Measurements from ENCODE around the gene NARS2. TPM values are rescaled to one million over a fixed set of nuclear protein-coding genes. Genes with fewer than 3 reads are reported as not detected.

NARS2 gene
- total and polyA plus RNA-seq, 10 of the 15 experiments (the other 5 are each of a cell fraction or from before 2014, with no cell fraction given): 22.2 to 45.3 (median 36.3) TPM

DNA sequence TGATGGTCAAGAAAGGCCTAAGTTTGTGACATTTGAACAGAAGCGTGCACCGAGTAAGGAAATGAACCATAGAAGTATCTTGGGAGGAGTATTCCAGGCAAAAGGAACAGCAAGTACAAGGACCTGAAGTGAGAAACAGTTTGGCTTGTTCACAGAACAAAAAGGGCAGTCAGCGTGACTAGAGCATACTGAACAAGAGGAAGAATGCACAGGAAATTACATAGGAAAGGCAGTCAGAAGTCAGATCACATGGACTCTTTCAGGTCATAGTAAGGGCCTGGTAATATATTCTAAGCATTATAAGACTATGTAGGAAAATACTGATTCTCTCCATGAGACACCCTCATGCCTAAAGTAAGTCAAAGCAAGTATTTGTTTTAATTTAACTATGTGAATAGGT lies 104.8 kb downstream of the NARS2 start:
- no peaks in the 10 kb centered on the region for H3K27me3 ChIP-seq (replicated peaks in 1 of 2; ENCODE audit: control insufficient read depth in 2 of 2, insufficient read depth in 2 of 2, low read length in 1 of 2)
- ATAC-seq (no peak), DNase-seq (ENCODE audit: low read depth, low spot score) (no peak), FAIRE-seq (no peak)
- intact Hi-C loops (cut with micrococcal nuclease; ENCODE audit: unreplicated experiment): loop anchor here (10.0 kb wide), 1 partner anchor 95 kb away; no protein-coding TSS in a partner anchor
- H3K36me3 ChIP-seq (ENCODE audit: control insufficient read depth in 2 of 2, insufficient read depth in 2 of 2, low read length in 1 of 2): peaks cover 0 to 2% of the 10 kb centered on the region in 2 experiments; a peak in 1 of 4 replicates
- POLR2A ChIA-PET: no interaction called here
- no TSS peak for BruUV-seq (replicated peaks)
- H3K4me1 ChIP-seq (ENCODE audit: control insufficient read depth, insufficient read depth, low read length): peaks cover 12% of the 10 kb centered on the region
- H2AFZ ChIP-seq (ENCODE audit: control insufficient read depth, low read depth, low read length): no peak overlapping the region
- no peak overlapping the region for H3K4me2 ChIP-seq (ENCODE audit: control insufficient read depth, insufficient read depth)
- WGBS (ENCODE audit: insufficient coverage, insufficient replicate concordance, low lambda C conversion rate, missing lambda C conversion rate): 84% methylated on average over 3 of the region's 3 CpGs
- no peaks in the 10 kb centered on the region for H4K20me1 ChIP-seq (ENCODE audit: control insufficient read depth, insufficient read depth)
- CTCF ChIA-PET: no interaction called here
- RAD21 ChIA-PET (ENCODE audit: unreplicated experiment): interaction anchor here (0.9 kb wide), 1 partner anchor 63 kb away, joined by 3 read pairs; no protein-coding TSS in a partner anchor
- in situ Hi-C loops (cut with MboI): no loop called here
- SMC1A ChIA-PET (ENCODE audit: uncharacterized antibody, unreplicated experiment): interaction anchor here (1.3 kb wide), 1 partner anchor 9 kb away, joined by 3 read pairs; no protein-coding TSS in a partner anchor
- no peaks in the 10 kb centered on the region for H3K79me2 ChIP-seq (ENCODE audit: control insufficient read depth, insufficient read depth, low read length)
- no peak overlapping the region for H3K9ac ChIP-seq (ENCODE audit: control insufficient read depth, insufficient read depth, low read length)
- H3K27ac ChIP-seq (ENCODE audit: control insufficient read depth, insufficient read depth): no peak overlapping the region
- H3K4me3 ChIP-seq: no peak overlapping the region
- no peaks in the 10 kb centered on the region for H3K9me3 ChIP-seq (replicated peaks; ENCODE audit: control insufficient read depth, insufficient read depth, low read length)
- TF ChIP-seq ESRRA (IDR thresholded peaks at IDR 0.05; ENCODE audit: low read length) (no peak), ZNF24 (IDR thresholded peaks at IDR 0.05) (no peak), SIX5 (IDR thresholded peaks at IDR 0.05; ENCODE audit: low read depth, low read length, severe bottlenecking) (no peak), BCL11A (IDR thresholded peaks at IDR 0.05; ENCODE audit: low read depth, low read length) (no peak), POLR2AphosphoS2 (IDR thresholded peaks at IDR 0.05; ENCODE audit: low read depth, low read length) (no peak), BMI1 (IDR thresholded peaks at IDR 0.05; ENCODE audit: borderline replicate concordance) (no peak), STAT3 (IDR thresholded peaks at IDR 0.05; ENCODE audit: low read depth, low read length) (no peak), CHD4 (IDR thresholded peaks at IDR 0.05) (no peak), STAT1 (conservative IDR thresholded peaks at IDR 0.05) (no peak), ASH2L (IDR thresholded peaks at IDR 0.05; ENCODE audit: borderline replicate concordance, low read depth) (no peak), SREBF1 (IDR thresholded peaks at IDR 0.05; ENCODE audit: low read length) (no peak), MTA2 (IDR thresholded peaks at IDR 0.05; ENCODE audit: low read depth) (no peak), RAD21 (IDR thresholded peaks at IDR 0.05; ENCODE audit: insufficient read depth, low read depth, low read length) (no peak), EP300 (IDR thresholded peaks at IDR 0.05; ENCODE audit: borderline replicate concordance in 1 of 2, control insufficient read depth in 1 of 2, low read depth in 2 of 2, low read length in 2 of 2) (no peak), YY1 (IDR thresholded peaks at IDR 0.05; ENCODE audit: low read depth, low read length) (no peak)
- TF ChIP-seq, protein P1, sequence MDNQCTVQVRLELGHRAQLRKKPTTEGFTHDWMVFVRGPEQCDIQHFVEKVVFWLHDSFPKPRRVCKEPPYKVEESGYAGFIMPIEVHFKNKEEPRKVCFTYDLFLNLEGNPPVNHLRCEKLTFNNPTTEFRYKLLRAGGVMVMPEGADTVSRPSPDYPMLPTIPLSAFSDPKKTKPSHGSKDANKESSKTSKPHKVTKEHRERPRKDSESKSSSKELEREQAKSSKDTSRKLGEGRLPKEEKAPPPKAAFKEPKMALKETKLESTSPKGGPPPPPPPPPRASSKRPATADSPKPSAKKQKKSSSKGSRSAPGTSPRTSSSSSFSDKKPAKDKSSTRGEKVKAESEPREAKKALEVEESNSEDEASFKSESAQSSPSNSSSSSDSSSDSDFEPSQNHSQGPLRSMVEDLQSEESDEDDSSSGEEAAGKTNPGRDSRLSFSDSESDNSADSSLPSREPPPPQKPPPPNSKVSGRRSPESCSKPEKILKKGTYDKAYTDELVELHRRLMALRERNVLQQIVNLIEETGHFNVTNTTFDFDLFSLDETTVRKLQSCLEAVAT (IDR thresholded peaks at IDR 0.05): no peak
- TF ChIP-seq, protein P2, sequence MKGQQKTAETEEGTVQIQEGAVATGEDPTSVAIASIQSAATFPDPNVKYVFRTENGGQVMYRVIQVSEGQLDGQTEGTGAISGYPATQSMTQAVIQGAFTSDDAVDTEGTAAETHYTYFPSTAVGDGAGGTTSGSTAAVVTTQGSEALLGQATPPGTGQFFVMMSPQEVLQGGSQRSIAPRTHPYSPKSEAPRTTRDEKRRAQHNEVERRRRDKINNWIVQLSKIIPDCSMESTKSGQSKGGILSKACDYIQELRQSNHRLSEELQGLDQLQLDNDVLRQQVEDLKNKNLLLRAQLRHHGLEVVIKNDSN (IDR thresholded peaks at IDR 0.05; ENCODE audit: borderline replicate concordance, extremely low read length, insufficient read depth, low read depth, low read length): no peak
- TF ChIP-seq, protein P3, sequence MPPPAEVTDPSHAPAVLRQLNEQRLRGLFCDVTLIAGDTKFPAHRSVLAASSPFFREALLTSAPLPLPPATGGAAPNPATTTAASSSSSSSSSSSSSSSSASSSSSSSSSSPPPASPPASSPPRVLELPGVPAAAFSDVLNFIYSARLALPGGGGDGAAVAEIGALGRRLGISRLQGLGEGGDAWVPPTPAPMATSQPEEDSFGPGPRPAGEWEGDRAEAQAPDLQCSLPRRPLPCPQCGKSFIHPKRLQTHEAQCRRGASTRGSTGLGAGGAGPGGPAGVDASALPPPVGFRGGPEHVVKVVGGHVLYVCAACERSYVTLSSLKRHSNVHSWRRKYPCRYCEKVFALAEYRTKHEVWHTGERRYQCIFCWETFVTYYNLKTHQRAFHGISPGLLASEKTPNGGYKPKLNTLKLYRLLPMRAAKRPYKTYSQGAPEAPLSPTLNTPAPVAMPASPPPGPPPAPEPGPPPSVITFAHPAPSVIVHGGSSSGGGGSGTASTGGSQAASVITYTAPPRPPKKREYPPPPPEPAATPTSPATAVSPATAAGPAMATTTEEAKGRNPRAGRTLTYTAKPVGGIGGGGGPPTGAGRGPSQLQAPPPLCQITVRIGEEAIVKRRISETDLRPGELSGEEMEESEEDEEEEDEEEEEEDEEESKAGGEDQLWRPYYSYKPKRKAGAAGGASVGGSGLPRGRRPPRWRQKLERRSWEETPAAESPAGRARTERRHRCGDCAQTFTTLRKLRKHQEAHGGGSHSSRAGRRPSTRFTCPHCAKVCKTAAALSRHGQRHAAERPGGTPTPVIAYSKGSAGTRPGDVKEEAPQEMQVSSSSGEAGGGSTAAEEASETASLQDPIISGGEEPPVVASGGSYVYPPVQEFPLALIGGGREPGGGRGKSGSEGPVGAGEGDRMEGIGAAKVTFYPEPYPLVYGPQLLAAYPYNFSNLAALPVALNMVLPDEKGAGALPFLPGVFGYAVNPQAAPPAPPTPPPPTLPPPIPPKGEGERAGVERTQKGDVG (CRISPR knock-in tag; IDR thresholded peaks at IDR 0.05): no peak
- TF ChIP-seq, protein P4, sequence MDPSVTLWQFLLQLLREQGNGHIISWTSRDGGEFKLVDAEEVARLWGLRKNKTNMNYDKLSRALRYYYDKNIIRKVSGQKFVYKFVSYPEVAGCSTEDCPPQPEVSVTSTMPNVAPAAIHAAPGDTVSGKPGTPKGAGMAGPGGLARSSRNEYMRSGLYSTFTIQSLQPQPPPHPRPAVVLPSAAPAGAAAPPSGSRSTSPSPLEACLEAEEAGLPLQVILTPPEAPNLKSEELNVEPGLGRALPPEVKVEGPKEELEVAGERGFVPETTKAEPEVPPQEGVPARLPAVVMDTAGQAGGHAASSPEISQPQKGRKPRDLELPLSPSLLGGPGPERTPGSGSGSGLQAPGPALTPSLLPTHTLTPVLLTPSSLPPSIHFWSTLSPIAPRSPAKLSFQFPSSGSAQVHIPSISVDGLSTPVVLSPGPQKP (IDR thresholded peaks at IDR 0.05; ENCODE audit: low read depth, low read length): no peak
